HuH-7 (cell line): ENCODE results near the gene PKN1.

ENCODE experiments used
- DNase-seq: peaks from one replicate; pipeline ENCODE4 v3.0.0; 2011; ENCODE audit warnings: low spot score

PKN1 gene

DNA sequence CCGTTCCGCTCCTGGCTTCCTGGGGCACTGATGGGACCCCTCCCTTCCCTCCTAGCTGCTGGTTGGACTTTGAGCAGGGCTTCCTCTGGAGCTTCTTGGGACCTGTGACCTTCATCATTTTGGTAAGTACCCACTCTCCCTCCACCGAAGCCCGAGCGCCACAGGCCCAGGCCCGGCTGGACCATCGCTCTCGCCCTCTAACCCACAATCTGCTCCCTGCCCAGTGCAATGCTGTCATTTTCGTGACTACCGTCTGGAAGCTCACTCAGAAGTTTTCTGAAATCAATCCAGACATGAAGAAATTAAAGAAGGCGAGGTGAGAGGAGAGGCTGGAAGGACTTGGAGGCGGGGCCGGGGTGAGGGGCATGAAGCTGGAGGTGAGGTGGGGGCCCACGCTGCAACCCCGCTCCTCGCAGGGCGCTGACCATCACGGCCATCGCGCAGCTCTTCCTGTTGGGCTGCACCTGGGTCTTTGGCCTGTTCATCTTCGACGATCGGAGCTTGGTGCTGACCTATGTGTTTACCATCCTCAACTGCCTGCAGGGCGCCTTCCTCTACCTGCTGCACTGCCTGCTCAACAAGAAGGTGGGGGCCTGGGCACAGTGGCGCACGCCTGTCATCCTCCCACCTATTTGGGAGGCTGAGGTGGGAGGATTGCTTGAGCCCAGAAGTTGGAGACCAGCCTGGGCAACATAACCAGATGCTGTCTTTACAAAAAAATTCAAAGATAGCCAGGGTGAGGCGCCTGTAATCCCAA, 26.3 kb upstream of the PKN1 start:
- no peak for DNase-seq

DNA sequence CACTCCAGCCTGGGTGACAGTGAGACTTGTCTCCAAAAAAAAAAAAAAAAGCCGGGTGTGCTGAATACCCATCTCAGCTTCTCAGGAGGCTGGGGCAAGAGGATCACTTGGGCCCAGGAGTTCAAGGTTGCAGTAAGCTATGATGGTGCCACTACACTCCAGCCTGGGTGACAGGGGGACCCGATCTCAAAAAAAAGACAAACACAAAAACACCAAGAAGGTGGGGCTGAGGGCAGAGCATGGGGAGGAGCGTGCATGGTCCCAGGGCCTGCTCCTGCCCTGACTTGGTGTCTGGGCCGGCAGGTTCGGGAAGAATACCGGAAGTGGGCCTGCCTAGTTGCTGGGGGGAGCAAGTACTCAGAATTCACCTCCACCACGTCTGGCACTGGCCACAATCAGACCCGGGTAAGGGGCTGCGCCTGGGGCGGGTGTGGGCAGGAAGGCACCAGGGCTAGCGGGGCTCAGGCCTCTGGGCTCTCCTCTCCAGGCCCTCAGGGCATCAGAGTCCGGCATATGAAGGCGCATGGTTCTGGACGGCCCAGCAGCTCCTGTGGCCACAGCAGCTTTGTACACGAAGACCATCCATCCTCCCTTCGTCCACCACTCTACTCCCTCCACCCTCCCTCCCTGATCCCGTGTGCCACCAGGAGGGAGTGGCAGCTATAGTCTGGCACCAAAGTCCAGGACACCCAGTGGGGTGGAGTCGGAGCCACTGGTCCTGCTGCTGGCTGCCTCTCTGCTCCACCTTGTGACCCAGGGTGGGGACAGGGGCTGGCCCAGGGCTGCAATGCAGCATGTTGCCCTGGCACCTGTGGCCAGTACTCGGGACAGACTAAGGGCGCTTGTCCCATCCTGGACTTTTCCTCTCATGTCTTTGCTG, 25.3 kb upstream of the PKN1 start:
- no peak for DNase-seq

DNA sequence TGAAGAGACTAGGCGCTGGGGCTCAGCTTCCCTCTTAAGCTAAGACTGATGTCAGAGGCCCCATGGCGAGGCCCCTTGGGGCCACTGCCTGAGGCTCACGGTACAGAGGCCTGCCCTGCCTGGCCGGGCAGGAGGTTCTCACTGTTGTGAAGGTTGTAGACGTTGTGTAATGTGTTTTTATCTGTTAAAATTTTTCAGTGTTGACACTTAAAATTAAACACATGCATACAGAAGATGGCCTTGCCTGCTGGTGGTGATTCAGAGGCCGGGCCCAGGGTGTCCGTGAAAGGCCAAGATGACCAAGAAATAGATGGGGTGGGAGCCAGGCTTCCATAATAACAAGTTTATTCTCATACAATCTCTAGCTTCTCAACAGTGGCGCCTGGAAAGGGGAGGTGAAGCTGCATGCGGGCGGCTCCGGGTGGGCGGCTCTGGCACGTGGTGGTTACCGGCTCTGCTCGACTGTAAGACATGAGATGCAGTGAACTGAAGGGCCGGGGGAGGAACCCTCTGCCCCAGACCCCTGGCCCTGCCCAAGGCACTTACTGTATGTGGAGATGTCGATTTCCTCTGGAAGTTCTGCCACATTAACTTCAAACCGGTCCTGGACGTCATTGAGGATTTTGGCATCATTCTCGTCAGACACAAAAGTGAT, 24.5 kb upstream of the PKN1 start:
- no peak for DNase-seq

DNA sequence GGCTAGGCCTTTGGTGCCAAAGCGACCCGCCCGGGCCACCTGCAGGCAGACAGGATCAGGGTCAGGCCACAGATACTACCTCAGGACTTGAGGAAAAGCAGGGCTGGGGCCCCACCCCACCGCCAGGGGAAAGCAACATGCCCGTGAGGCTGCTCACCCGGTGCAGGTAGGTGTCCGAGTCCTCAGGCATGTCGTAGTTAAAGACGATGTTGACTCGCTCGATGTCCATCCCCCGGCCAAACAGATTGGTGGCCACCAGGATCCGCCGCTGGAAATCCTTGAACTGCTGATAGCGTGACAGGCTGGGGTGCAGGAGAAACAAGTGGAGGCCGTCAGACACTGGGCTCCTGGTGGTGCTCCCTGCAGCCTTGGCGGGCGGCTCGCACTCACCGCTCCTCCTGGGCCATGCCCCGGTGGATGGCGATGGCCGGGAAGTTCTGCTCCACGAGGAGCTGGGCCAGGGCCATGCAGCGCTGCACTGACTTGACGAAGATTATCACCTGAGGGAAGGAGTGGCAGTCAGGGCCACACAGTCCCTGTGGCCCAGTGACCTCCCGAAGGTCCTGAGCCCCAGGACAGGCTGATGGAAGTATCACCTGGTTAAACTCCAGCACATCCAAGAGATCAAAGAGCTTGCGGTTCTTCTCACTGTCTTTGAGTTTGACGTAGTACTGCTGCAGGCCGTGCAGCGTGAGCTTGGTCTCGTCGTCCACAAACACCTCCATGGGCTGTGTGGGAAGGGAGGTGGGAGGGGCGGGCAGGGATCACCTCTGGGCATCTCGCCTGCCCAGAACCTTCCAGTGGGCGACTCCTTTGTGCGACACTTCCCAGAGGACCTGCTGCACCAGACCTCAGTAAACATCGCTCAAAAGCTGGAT, 23.7 kb upstream of the PKN1 start:
- no peak for DNase-seq

DNA sequence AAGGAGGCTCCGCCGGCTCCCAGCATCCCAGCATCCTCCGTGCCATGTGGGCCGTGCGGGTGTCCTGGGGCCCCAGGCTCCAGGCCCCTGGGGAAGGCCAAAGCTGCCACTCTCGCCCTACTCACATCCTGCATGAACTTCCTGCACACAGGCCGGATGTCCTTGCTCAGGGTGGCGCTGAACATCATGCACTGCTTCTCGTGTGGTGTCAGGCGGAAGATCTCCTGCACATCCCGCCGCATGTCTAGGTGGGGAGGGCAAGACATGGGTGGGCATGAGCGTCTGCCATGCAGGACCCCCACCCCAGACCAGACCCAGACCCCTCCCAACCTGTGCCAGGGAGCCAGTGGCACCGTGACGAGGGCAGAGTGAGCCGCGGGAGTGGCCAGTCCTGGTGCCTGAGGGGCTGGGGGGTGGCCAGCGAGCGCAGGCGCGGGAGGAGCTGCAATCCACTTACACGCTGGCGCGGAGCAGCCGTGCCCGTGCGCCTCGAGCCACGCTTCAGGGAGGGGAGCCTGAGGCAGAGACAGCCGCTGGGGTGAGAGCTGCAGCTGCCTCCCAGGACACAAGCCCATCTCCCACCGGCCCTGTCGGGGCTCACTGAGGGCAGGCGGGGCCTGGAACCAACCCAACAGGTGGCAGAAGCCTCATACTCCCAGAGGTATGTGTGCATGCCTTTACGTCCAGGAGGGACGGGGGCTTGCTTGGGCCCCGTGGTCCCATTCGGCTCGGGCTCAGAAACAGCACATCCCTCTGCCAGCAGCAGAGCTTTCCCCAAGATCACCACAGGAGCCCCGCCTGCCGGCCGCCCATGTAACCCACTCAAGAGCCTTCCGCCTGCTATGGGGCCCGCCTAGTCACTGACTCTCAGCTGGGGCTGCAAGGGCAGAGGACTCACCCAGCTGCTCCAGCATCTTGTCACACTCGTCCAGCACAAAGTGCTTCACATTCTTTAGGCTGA, 22.7 kb upstream of the PKN1 start:
- DNase-seq, result no peak

DNA sequence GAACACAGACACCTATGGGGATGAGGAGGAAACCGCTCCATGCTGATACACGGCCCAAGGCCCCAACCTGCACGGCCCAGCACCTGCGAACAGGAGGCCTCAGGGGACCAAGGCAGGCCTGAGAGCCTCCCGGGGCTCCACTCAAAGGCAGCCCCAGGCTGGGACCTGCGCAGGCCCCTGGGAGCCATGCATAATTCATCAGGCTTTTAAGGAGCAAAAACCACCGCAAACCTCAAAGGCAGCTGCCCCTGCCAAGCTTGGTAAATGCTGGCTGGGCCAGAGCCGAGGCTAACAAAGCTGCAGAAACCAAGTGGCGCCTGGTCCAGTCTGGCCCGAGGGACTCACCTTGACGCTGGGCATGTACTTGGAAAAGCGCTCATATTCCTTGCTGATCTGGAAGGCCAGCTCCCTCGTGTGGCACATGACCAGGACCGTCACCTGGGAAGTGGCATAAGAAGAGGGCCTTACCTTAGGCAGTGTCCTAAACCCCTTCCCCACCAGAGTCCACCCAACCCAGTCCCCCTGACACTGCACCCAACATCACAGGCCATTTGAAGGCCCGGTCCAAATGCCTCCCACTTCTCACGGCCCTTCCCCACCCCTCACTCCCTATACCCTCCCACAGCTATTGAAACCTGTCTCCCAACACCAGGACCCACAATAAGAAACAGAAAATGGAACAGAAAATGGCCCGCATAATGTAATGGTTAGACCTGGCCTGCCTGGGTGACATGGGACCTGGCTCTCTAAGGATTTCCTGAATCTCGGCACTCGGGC, 21.8 kb upstream of the PKN1 start:
- no peak for DNase-seq

- DNase-seq, result no peak
Observed at GRCh38 chr19:14411938-14412245, 21.2 kb upstream of the PKN1 start.

GRCh38 chr19:14412324-14412995, 20.6 kb upstream of the PKN1 start:
- no peak for DNase-seq

DNA sequence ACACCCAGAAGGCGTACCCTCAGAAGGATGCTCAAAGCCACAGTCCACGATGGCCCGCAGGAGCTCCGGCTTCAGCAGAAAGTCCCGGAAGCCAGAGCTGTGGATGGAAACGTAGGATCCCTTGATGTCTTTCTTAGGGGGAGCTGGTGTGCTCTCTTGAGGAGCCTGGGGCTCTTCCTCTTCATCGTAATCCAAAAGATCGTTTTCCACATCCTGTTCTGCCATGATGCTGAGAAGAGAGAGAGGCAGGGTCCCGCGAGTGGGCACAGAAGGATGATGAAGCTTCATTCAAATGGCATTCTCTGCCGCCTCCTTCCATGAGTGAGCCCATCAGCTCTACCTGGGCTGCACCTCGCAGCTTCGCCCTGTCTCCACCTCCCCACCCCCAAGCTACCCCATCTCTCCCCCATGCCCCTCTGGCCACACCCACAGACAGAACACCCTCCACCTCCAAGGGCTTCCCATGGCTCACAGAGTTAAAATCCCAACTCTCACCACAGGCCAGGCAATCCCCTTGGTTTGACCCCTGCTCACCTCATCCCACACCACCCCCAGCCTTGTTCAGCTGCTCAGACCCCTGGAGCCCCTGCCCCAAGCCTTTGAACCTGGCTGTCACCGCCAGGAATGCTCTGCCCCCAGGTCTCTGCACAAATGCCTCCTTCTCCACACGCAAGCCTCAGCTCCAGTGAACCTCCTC, 20.0 kb upstream of the PKN1 start:
- DNase-seq, result no peak

GRCh38 chr19:14413693-14414181, 19.4 kb upstream of the PKN1 start:
- DNase-seq, result no peak

DNA sequence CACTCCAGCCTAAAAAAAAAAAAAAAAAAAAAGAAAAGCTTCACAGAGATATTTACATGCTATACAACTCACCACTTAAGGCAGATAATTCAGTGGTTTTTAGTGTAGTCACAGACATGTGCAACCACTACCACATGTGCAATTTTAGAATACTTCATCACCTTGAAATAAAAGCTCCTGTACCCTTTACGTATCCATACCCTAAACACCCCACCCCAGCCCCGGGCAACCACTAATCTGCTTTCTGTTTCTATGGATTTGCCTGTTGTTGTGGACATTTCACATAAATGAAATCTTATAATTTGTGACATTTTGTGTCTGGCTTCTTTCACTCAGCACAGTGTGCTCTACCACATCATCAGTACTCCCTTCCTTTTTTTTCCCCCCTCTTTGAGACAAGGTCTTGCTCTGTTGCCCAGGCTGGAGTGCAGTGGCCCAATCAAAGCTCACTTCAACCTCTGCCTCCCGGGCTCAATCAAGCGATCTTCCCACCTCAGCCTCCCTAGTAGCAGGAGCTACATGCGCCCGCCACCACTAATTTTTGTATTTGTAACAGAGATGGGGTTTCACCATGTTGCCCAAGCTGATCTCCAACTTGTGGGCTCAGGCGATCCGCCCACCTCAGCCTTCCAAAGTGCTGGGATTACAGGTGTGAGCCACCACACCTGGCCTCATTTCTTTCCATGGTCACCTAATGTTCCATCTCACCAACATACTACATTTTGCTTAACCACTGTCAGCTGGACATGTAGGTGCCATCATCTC, 18.0 kb upstream of the PKN1 start:
- DNase-seq, result no peak

- DNase-seq, result no peak
Observed at GRCh38 chr19:14416817-14417231, 16.3 kb upstream of the PKN1 start.

- DNase-seq, result peak; percentile 81
Observed at GRCh38 chr19:14418856-14419105, 14.3 kb upstream of the PKN1 start.

- peak; percentile 97 for DNase-seq
Observed at GRCh38 chr19:14419106-14419813, 13.8 kb upstream of the PKN1 start, which contains the start of gene DDX39A. Gene DDX39A (minus strand): TSS chr19:14419341. CDS start chr19:14413220, 6,121 bp downstream.

DNA sequence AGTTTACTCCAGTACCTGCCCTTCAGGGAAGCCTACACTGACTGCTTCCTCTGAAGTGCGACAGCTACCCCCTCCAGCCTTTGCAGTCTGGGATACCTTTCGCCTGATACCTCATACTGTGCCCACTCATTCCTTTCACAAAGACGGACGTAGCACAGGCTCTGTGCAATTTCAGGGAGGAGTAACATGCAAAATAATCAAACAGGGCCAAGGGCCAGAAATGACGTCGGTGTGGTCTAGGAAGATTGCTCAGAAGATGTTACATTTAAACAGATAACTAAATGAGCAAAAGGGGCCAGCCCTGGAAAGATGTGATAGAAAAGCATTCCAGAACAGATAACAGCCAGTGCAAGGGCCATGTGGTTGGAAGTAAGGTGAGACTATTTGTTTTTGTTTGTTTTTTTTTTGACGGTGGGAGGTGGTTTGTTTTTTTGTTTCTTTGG, 7.4 kb upstream of the PKN1 start:
- DNase-seq, result no peak

DNA sequence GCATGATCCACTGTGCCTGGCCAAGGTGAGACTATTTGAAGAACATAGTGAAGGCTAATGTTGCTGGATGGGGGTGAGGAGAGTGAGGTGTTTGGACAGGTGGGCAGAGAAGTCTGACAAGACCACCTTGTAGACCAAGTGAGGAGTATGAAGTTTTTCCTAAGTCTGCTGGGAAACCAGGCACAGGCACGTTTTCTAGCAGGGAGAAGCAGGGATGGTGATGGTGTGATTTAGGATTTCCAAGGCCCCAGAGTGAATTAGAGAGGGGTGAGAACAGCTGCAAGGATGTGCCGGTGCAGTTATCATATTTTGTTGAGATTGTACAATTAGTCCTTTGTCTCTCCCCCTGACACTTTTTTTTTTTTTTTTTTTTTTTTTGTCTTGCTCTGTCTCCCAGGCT, 5.6 kb upstream of the PKN1 start:
- DNase-seq, result no peak

GRCh38 chr19:14428882-14429416, 4.2 kb upstream of the PKN1 start:
- DNase-seq, result no peak
